Fibroblast of skin of back (primary cell): ENCODE measurements around the gene ENTR1.
"Not testable (repeated sequence)": the region's sequence is repeated elsewhere in the genome, so short reads cannot be mapped to it uniquely, and the experiment has no call there.

ENCODE experiments used
- DNase-seq: peaks from one replicate; pipeline ENCODE4 v3.0.0-alpha.2; 2013

Gene ENTR1

GRCh38 chr9:136418182-136419091 lies 8.0 kb upstream of the ENTR1 start:
- DNase-seq: no peak

GRCh38 chr9:136416914-136417313 lies 6.5 kb upstream of the ENTR1 start:
- no peak for DNase-seq

GRCh38 chr9:136416427-136416826 lies 6.0 kb upstream of the ENTR1 start:
- DNase-seq: no peak

GRCh38 chr9:136412962-136413361 lies 2.5 kb upstream of the ENTR1 start:
- no peak for DNase-seq

GRCh38 chr9:136411378-136411777 lies 964 bp upstream of the ENTR1 start:
- no peak for DNase-seq

- peak; percentile 44 for DNase-seq
Measured at GRCh38 chr9:136409557-136410455, 608 bp downstream of the ENTR1 start.

GRCh38 chr9:136407911-136408310 lies 2.5 kb downstream of the ENTR1 start:
- DNase-seq: no peak

GRCh38 chr9:136407061-136407460 lies 3.4 kb downstream of the ENTR1 start:
- not testable (repeated sequence) for DNase-seq

GRCh38 chr9:136405904-136406303 lies 4.5 kb downstream of the ENTR1 start:
- not testable (repeated sequence) for DNase-seq

- DNase-seq: no peak
Measured at GRCh38 chr9:136405481-136405880, 4.9 kb downstream of the ENTR1 start.

GRCh38 chr9:136404801-136405136 lies 5.6 kb downstream of the ENTR1 start:
- DNase-seq: no peak

- DNase-seq: no peak
Measured at GRCh38 chr9:136403915-136404800, 6.3 kb downstream of the ENTR1 start.

GRCh38 chr9:136403538-136403914 lies 6.9 kb downstream of the ENTR1 start:
- DNase-seq: no peak

- no peak for DNase-seq
Measured at GRCh38 chr9:136402067-136402466, 8.3 kb downstream of the ENTR1 start.

- DNase-seq: no peak
Measured at GRCh38 chr9:136401173-136401922, 9.1 kb downstream of the ENTR1 start.

GRCh38 chr9:136400038-136400834 lies 10.2 kb downstream of the ENTR1 start, which contains the start of gene SNAPC4:
TSS of gene SNAPC4 (minus strand) at chr9:136400170. CDS start at chr9:136398428, 1,742 bp downstream.
- DNase-seq: peak; percentile 84

- DNase-seq: no peak
Measured at GRCh38 chr9:136399176-136400037, 11.0 kb downstream of the ENTR1 start.

- no peak for DNase-seq
Measured at GRCh38 chr9:136398286-136398685, 12.1 kb downstream of the ENTR1 start.

- DNase-seq: no peak
Measured at GRCh38 chr9:136397643-136398042, 12.8 kb downstream of the ENTR1 start.

- no peak for DNase-seq
Measured at GRCh38 chr9:136396219-136396515, 14.2 kb downstream of the ENTR1 start.
